ENCODE measurements around the gene APH1A.

- no peak for TF ChIP-seq CTCF (IDR thresholded peaks at IDR 0.05; ENCODE audit: low read length)
- TF ChIP-seq EZH2 (optimal IDR thresholded peaks at IDR 0.05; ENCODE audit: low read depth, low read length): no peak
Measured at GRCh38 chr1:150268340-150268704, 494 bp downstream of the APH1A start.
